GM23338 (cell line): ENCODE data around the gene CARMIL1.

Experiments used
- EZH2 ChIP-seq: fragments of 200-600 bp; sonication (generic); IDR thresholded peaks from one replicate; pipeline ENCODE4 v1.8.0; 2017; ENCODE audit warnings: antibody characterized with exemption, mild to moderate bottlenecking, low read depth; ENCODE audit not compliant: unreplicated experiment
- EZH2phosphoT487 ChIP-seq: fragments of 200-600 bp; sonication (generic); IDR thresholded peaks from one replicate; pipeline ENCODE4 v1.8.1; 2018; ENCODE audit warnings: antibody characterized with exemption; ENCODE audit not compliant: unreplicated experiment
- JUNB ChIP-seq: IDR thresholded peaks from one replicate; pipeline ENCODE4 v1.6.1; 2016; ENCODE audit warnings: antibody characterized with exemption; ENCODE audit not compliant: unreplicated experiment
- NANOG ChIP-seq: IDR thresholded peaks from 2 replicates; pipeline ENCODE4 v1.6.1; 2016; ENCODE audit warnings: antibody characterized with exemption, borderline replicate concordance
- POLR2AphosphoS5 ChIP-seq: IDR thresholded peaks from 2 replicates; pipeline ENCODE4 v1.6.1; 2016; ENCODE audit warnings: antibody characterized with exemption, low read depth
- REST ChIP-seq: IDR thresholded peaks from one replicate; pipeline ENCODE4 v1.6.1; 2018; ENCODE audit warnings: antibody characterized with exemption; ENCODE audit not compliant: unreplicated experiment
- ZNF114 ChIP-seq: fragments of 250-450 bp; sonication (Bioruptor Pico); IDR thresholded peaks from 2 replicates; pipeline ENCODE4 v1.5.0; 2020; ENCODE audit warnings: mild to moderate bottlenecking, moderate library complexity
- TF ChIP-seq, protein P1 (sequence below), 2 experiments: fragments of 200-600 bp in 1 of 2; sonication (generic) in 1 of 2; conservative IDR thresholded peaks; 2 replicates each; pipeline versions ENCODE4 v1.5.1 to v1.6.1; 2016 to 2017; ENCODE audit warnings: antibody characterized with exemption in 2 of 2, low read depth in 2 of 2, mild to moderate bottlenecking in 2 of 2, moderate library complexity in 1 of 2
- TF ChIP-seq, protein P2 (sequence below): IDR thresholded peaks from 2 replicates; pipeline ENCODE4 v1.6.1; 2016; ENCODE audit warnings: antibody characterized with exemption

GRCh38 chr6:25257686-25258348 lies 21.4 kb upstream of the CARMIL1 start:
- TF ChIP-seq, protein P1, sequence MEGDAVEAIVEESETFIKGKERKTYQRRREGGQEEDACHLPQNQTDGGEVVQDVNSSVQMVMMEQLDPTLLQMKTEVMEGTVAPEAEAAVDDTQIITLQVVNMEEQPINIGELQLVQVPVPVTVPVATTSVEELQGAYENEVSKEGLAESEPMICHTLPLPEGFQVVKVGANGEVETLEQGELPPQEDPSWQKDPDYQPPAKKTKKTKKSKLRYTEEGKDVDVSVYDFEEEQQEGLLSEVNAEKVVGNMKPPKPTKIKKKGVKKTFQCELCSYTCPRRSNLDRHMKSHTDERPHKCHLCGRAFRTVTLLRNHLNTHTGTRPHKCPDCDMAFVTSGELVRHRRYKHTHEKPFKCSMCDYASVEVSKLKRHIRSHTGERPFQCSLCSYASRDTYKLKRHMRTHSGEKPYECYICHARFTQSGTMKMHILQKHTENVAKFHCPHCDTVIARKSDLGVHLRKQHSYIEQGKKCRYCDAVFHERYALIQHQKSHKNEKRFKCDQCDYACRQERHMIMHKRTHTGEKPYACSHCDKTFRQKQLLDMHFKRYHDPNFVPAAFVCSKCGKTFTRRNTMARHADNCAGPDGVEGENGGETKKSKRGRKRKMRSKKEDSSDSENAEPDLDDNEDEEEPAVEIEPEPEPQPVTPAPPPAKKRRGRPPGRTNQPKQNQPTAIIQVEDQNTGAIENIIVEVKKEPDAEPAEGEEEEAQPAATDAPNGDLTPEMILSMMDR (conservative IDR thresholded peaks at IDR 0.05; ENCODE audit: low read depth in 2 of 2): no peak
- TF ChIP-seq EZH2 (no peak), REST (no peak), JUNB (no peak), POLR2AphosphoS5 (no peak), EZH2phosphoT487 (no peak), NANOG (no peak), ZNF114 (CRISPR knock-in tag) (no peak)
- TF ChIP-seq, protein P2, sequence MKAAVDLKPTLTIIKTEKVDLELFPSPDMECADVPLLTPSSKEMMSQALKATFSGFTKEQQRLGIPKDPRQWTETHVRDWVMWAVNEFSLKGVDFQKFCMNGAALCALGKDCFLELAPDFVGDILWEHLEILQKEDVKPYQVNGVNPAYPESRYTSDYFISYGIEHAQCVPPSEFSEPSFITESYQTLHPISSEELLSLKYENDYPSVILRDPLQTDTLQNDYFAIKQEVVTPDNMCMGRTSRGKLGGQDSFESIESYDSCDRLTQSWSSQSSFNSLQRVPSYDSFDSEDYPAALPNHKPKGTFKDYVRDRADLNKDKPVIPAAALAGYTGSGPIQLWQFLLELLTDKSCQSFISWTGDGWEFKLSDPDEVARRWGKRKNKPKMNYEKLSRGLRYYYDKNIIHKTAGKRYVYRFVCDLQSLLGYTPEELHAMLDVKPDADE: no peak
